ENCODE data around the gene DIP2C.
"Not testable (repeated sequence)": the region's sequence is repeated elsewhere in the genome, so short reads cannot be mapped to it uniquely, and the experiment has no call there.

DIP2C gene

GRCh38 chr10:546971-547590 is 142.4 kb downstream of the DIP2C start:
- no peak for DNase-seq

GRCh38 chr10:546451-546850 is 143.0 kb downstream of the DIP2C start:
- DNase-seq, result no peak

GRCh38 chr10:543862-544822 is 145.3 kb downstream of the DIP2C start:
- DNase-seq, result no peak

- no peak for DNase-seq
These were observed 146.3 kb downstream of the DIP2C start for GRCh38 chr10:543131-543530.

- DNase-seq, result no peak
These were observed 147.6 kb downstream of the DIP2C start for GRCh38 chr10:541750-542371.

- no peak for DNase-seq
These were observed 148.4 kb downstream of the DIP2C start for GRCh38 chr10:541041-541440.

- no peak for DNase-seq
These were observed 150.6 kb downstream of the DIP2C start for GRCh38 chr10:538895-539294.

GRCh38 chr10:536935-537334 is 152.5 kb downstream of the DIP2C start:
- no peak for DNase-seq

GRCh38 chr10:536371-536925 is 153.0 kb downstream of the DIP2C start:
- DNase-seq, result no peak

GRCh38 chr10:535952-536351 is 153.5 kb downstream of the DIP2C start:
- no peak for DNase-seq

- no peak for DNase-seq
These were observed 154.4 kb downstream of the DIP2C start for GRCh38 chr10:535051-535450.

- DNase-seq, result no peak
These were observed 155.4 kb downstream of the DIP2C start for GRCh38 chr10:534047-534566.

GRCh38 chr10:533611-534010 is 155.9 kb downstream of the DIP2C start:
- DNase-seq, result no peak

GRCh38 chr10:533186-533585 is 156.3 kb downstream of the DIP2C start:
- DNase-seq, result no peak

GRCh38 chr10:532331-532730 is 157.1 kb downstream of the DIP2C start:
- not testable (repeated sequence) for DNase-seq

GRCh38 chr10:531541-531940 is 157.9 kb downstream of the DIP2C start:
- no peak for DNase-seq

- DNase-seq, result no peak
These were observed 158.8 kb downstream of the DIP2C start for GRCh38 chr10:530717-531116.

GRCh38 chr10:529468-530230 is 159.8 kb downstream of the DIP2C start:
- no peak for DNase-seq

- DNase-seq, result no peak
These were observed 161.0 kb downstream of the DIP2C start for GRCh38 chr10:528173-529165.

GRCh38 chr10:527416-527815 is 162.1 kb downstream of the DIP2C start:
- no peak for DNase-seq

GRCh38 chr10:526651-527312 is 162.7 kb downstream of the DIP2C start:
- no peak for DNase-seq
